HG03175 (cell line): ENCODE data around the gene BMPR1A.

ENCODE experiments used
- ATAC-seq: cut with Tn5 transposase; IDR thresholded peaks from one replicate; pipeline ENCODE4 v1.9.1; 2021; ENCODE audit warnings: mild to moderate bottlenecking, moderate library complexity; ENCODE audit not compliant: unreplicated experiment

The BMPR1A gene

GRCh38 chr10:86981716-86982115 lies 225.3 kb downstream of the BMPR1A start:
- no peak for ATAC-seq
